Astrocyte of the hippocampus (primary cell): ENCODE data around the gene IGFBP6.

Experiments used
- DNase-seq: peaks from one replicate; pipeline ENCODE4 v3.0.0; 2011; ENCODE audit warnings: low read depth, low spot score

IGFBP6 gene

GRCh38 chr12:53120685-53121525 is 23.4 kb downstream of the IGFBP6 start:
- DNase-seq = no peak

- no peak for DNase-seq
Observed at GRCh38 chr12:53122961-53123468, 25.5 kb downstream of the IGFBP6 start.

- DNase-seq = peak; percentile 19
Observed at GRCh38 chr12:53123578-53124351, 26.3 kb downstream of the IGFBP6 start.

GRCh38 chr12:53124352-53124723 is 26.9 kb downstream of the IGFBP6 start:
- no peak for DNase-seq

- no peak for DNase-seq
Observed at GRCh38 chr12:53127169-53127568, 29.7 kb downstream of the IGFBP6 start.

- no peak for DNase-seq
Observed at GRCh38 chr12:53128780-53129569, 31.5 kb downstream of the IGFBP6 start.

- no peak for DNase-seq
Observed at GRCh38 chr12:53131844-53132243, 34.4 kb downstream of the IGFBP6 start.

GRCh38 chr12:53133722-53134121 is 36.3 kb downstream of the IGFBP6 start:
- DNase-seq = no peak

GRCh38 chr12:53143355-53143754 is 45.9 kb downstream of the IGFBP6 start:
- DNase-seq = no peak

GRCh38 chr12:53145383-53146260 is 48.2 kb downstream of the IGFBP6 start:
- no peak for DNase-seq

GRCh38 chr12:53147181-53147580 is 49.7 kb downstream of the IGFBP6 start:
- DNase-seq = no peak

GRCh38 chr12:53147653-53148052 is 50.2 kb downstream of the IGFBP6 start:
- no peak for DNase-seq

- no peak for DNase-seq
Observed at GRCh38 chr12:53151039-53151438, 53.6 kb downstream of the IGFBP6 start.
